8988T (cell line): ENCODE data around the gene PFKFB3.
A peak's percentile ranks its signal among the peaks of the same experiment; 100 is the strongest.
"Not testable (repeated sequence)": the region's sequence is repeated elsewhere in the genome, so short reads cannot be mapped to it uniquely, and the experiment has no call there.

Source experiments
- DNase-seq: peaks from one replicate; pipeline ENCODE4 v3.0.0; 2011

The PFKFB3 gene

GRCh38 chr10:6202684-6203330 lies at the start of gene PFKFB3:
PFKFB3 (plus strand) TSS chr10:6202932; CDS start chr10:6203261, 329 bp downstream.
- peak; percentile 98 for DNase-seq

- DNase-seq = no peak
Observed at GRCh38 chr10:6153845-6154244, 48.9 kb upstream of the PFKFB3 start.

- no peak for DNase-seq
Observed at GRCh38 chr10:6154566-6154965, 48.2 kb upstream of the PFKFB3 start.

DNA sequence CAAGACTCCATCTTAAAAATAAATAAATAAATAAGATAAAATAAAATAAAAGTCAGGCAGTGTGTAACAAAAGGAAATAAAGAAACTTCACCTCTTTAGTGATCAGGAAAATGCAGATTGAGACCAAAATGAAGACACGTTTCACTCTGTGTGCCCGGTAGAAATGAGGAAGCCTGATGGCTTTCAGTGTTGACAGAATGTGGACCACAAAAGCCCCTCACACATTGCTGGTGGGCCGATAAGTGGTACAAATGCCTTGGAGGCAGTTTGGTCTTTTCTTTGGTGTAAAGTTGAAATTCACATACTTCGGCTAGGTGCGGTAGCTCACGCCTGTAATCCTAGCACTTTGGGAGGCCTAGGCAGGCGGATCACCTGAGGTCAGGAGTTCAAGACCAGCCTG lies 44.5 kb upstream of the PFKFB3 start:
- no peak for DNase-seq

GRCh38 chr10:6161921-6162320 lies 40.8 kb upstream of the PFKFB3 start:
- DNase-seq = no peak

DNA sequence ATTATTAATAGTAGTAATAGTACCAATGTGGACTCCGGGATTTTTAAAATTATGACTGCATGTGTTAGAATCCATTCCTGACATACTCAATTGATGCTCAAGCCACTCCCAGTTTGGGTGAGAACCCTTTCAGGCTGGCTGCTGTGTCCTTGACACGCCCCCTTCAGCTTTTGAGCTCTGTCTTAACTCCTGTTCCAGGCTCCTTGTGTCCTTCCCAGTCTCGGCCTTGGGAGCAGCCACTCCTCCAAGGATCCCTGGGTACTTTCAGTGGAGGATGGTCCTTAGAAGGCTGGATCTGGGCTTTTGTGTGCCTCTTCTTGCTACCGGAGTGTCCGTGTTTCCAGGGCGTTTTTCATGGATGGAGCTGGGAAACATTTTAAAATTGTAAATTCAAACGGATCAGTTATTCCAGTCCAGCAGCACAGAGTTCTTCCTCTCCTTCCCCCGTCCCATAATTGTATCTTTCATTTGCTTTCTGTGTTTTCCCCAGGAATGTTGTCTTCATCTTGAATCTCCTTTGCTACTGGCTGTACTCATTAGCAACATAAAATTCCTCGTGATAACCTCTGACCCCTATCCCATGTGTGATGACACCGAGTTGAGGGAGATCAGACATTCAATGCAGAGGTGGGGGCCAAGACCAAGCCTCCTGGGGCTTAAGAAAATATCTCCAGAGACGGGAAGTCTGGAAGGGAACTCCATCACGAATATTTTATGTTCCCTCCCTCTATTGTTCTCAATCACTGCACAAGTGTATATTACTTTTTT lies 40.0 kb upstream of the PFKFB3 start:
- no peak for DNase-seq

GRCh38 chr10:6163364-6164270 lies 39.1 kb upstream of the PFKFB3 start:
- peak; percentile 88 for DNase-seq

GRCh38 chr10:6164271-6165095 lies 38.2 kb upstream of the PFKFB3 start:
- no peak for DNase-seq

DNA sequence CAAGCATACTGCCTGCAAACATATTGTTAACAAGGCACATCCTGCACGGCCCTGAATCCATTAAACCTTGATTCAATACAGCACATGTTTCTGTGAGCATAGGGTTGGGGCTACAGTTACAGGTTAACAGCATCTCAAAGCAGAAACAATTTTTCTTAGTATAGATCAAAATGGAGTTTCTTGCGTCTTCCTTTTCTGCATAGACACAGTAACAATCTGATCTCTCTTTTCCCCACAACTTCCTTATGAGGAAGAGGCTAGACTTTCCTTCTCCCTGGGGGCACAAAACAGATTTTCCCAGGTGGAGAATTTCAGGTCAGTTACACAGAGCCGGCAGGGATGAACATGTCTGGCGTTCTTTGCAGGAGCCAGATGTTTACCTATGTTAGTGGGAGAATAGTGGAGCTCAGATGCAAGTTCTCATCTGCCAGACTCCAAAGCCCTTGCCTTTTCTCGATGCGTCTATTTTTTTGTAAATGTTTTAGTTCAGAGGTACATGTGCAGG lies 37.5 kb upstream of the PFKFB3 start:
- DNase-seq = no peak

- not testable (repeated sequence) for DNase-seq
Observed at GRCh38 chr10:6165933-6166332, 36.8 kb upstream of the PFKFB3 start.

- no peak for DNase-seq
Observed at GRCh38 chr10:6167456-6167855, 35.3 kb upstream of the PFKFB3 start.

DNA sequence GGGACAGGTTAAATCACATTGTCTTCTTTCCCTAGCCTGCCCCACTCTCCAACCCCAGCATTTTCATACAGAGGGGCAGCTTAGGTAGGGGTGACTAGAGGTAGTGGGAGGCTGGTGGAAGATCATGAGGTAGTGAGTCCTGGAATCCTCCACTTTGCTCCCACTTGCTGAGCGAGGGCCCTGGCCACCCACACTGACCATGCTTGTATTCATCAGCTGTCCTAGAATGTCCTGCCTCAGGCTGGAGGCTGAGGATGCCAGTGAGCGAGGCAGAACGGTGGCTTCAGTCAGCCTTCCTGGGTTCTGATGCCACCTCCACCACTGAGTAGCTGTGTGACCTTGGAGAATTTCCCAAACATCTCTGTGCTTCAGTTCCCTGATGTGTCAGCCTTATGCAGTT lies 34.6 kb upstream of the PFKFB3 start:
- DNase-seq = no peak

DNA sequence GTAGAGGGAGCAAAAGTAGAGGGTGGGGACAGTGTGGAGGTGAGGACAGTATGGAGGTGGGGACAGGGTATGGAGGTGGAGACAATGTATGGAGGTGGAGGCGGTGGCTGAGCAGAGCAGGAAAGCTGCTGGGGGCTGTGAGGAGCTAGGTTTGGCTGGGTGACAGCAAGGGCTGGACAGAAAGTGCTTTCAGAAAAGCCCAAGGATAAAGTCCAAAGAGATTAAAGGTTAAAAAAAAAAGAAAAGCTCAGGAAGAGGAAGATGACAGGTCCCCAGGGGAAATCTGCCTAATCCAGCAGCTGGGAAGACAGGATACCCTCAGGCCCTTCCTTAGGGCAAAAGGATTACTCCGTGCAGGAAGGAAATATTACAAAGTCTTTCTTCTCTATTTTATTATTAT lies 32.1 kb upstream of the PFKFB3 start:
- no peak for DNase-seq

GRCh38 chr10:6171881-6172695 lies 30.6 kb upstream of the PFKFB3 start:
- DNase-seq = no peak

DNA sequence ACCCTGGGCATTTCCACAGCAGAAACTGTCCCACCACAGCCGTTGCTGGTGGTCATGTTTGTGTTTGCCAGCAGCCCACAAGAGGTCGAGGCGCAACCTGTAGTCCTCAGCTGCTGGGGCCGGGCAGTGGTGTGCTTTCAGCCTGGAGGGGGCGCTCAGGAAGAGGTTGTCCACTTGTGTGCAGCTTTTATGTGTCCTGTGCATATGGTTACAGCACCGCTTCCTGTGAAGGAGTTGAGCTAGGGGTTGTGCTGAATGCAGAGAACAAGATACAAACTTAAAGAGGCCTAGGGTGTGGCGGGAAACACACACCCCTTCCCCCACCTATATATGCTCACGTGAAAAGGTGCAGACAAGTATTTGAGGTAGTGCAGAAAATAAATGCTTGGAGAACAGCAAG lies 29.5 kb upstream of the PFKFB3 start:
- no peak for DNase-seq

- no peak for DNase-seq
Observed at GRCh38 chr10:6174201-6174874, 28.4 kb upstream of the PFKFB3 start.

DNA sequence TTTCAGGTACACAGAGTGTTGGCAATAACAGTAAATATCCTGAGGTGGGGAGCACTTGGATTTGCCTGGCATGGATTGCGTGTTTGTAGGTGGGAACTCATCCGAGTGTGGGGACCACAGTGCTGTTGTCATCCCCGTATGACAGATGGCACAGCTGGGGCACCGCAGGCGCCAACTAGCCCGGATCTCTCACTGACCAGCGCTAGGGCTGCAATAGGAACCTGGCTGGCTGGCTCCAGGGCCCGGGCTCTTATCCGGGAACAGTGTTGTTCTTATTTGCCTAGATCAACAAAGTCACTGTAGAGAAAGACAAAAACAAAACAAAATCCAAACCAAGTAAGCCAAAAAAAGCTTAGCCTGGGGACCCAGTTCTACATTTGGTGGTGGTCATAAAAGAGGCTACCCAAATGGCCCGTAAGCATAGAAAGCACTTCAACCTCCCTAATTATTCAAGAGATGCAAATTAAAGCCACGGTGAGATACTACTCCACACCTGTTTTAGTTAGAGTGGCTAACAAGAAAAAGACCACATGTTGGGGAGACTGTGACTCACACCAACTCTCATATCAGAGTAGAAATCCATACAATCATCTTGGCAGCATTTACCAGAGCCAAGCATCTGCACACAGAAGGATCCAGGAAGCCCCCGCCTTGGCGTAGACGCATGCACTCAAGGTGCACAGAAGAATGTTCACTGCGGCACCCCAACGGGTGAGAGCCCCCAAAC lies 27.2 kb upstream of the PFKFB3 start:
- no peak for DNase-seq

- no peak for DNase-seq
Observed at GRCh38 chr10:6176691-6177231, 26.0 kb upstream of the PFKFB3 start.

GRCh38 chr10:6177880-6178281 lies 24.9 kb upstream of the PFKFB3 start:
- DNase-seq = no peak

DNA sequence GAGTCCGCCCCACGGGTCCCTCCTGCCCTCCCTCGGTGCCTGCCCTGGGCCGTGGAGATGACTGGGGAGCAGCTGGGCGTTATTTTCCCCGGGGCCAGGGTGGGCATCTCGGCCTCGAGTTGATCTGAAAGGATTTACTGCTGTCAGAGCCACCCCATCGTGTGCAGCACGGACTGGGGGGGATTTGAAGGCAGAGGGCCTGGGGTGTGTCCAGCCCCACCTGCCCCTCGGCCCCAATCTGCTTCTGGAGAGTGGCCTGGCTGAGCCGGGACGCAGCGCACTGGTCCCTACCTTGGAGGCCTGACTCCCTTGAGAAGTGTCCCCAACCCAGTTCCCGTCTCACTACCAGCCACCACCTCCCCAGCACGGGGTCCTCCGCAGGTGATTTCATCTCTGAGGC lies 24.2 kb upstream of the PFKFB3 start:
- no peak for DNase-seq
